Measurements from ENCODE around the gene KIAA2012.
A peak's percentile ranks its signal among the peaks of the same experiment; 100 is the strongest.

Gene KIAA2012

GRCh38 chr2:202186641-202187202 is 113.7 kb downstream of the KIAA2012 start:
- no peaks in the 10 kb centered on the region for H3K36me3 ChIP-seq (ENCODE audit: insufficient read depth, low read length)
- no peaks in the 10 kb centered on the region for H3K4me1 ChIP-seq (ENCODE audit: insufficient read depth, low read length)
- no peaks in the 10 kb centered on the region for H3K27me3 ChIP-seq (ENCODE audit: insufficient read depth, low read length)
- no peak overlapping the region for H2AFZ ChIP-seq (ENCODE audit: low read depth, low read length)
- H3K9me3 ChIP-seq (ENCODE audit: low read length) = no peaks in the 10 kb centered on the region
- no peak overlapping the region for H3K4me3 ChIP-seq (ENCODE audit: low read length)

- no peaks in the 10 kb centered on the region for H3K27me3 ChIP-seq (ENCODE audit: insufficient read depth, low read length)
- H3K9me3 ChIP-seq (ENCODE audit: low read length) = no peaks in the 10 kb centered on the region
- H3K4me3 ChIP-seq (ENCODE audit: low read length) = no peak overlapping the region
- no peak overlapping the region for H2AFZ ChIP-seq (ENCODE audit: low read depth, low read length)
- no peaks in the 10 kb centered on the region for H3K4me1 ChIP-seq (ENCODE audit: insufficient read depth, low read length)
- no peaks in the 10 kb centered on the region for H3K36me3 ChIP-seq (ENCODE audit: insufficient read depth, low read length)
Observed at GRCh38 chr2:202187570-202187969, 114.5 kb downstream of the KIAA2012 start.

GRCh38 chr2:202193305-202193704 is 120.2 kb downstream of the KIAA2012 start:
- Histone ChIP-seq H3K4me3 (ENCODE audit: low read length) (no peak overlapping the region), H3K36me3 (ENCODE audit: insufficient read depth, low read length) (no peaks in the 10 kb centered on the region), H3K4me1 (ENCODE audit: insufficient read depth, low read length) (no peaks in the 10 kb centered on the region), H3K27me3 (ENCODE audit: insufficient read depth, low read length) (no peaks in the 10 kb centered on the region), H3K9me3 (ENCODE audit: low read length) (no peaks in the 10 kb centered on the region), H2AFZ (ENCODE audit: low read depth, low read length) (no peak overlapping the region)

GRCh38 chr2:202193881-202194353 is 120.9 kb downstream of the KIAA2012 start:
- H3K27me3 ChIP-seq (ENCODE audit: insufficient read depth, low read length) = no peaks in the 10 kb centered on the region
- no peak overlapping the region for H3K4me3 ChIP-seq (ENCODE audit: low read length)
- H3K4me1 ChIP-seq (ENCODE audit: insufficient read depth, low read length) = no peaks in the 10 kb centered on the region
- no peaks in the 10 kb centered on the region for H3K9me3 ChIP-seq (ENCODE audit: low read length)
- H2AFZ ChIP-seq (ENCODE audit: low read depth, low read length) = no peak overlapping the region
- no peaks in the 10 kb centered on the region for H3K36me3 ChIP-seq (ENCODE audit: insufficient read depth, low read length)

- H3K9me3 ChIP-seq (ENCODE audit: low read length) = no peaks in the 10 kb centered on the region
- H3K27me3 ChIP-seq (ENCODE audit: insufficient read depth, low read length) = no peaks in the 10 kb centered on the region
Observed at GRCh38 chr2:202194418-202194817, 121.4 kb downstream of the KIAA2012 start.

GRCh38 chr2:202196727-202197126 is 123.7 kb downstream of the KIAA2012 start:
- H3K9me3 ChIP-seq (ENCODE audit: low read length) = no peaks in the 10 kb centered on the region
- no peaks in the 10 kb centered on the region for H3K27me3 ChIP-seq (ENCODE audit: insufficient read depth, low read length)
- no peak overlapping the region for H2AFZ ChIP-seq (ENCODE audit: low read depth, low read length)
- no peak overlapping the region for H3K4me3 ChIP-seq (ENCODE audit: low read length)
- no peaks in the 10 kb centered on the region for H3K4me1 ChIP-seq (ENCODE audit: insufficient read depth, low read length)
- H3K36me3 ChIP-seq (ENCODE audit: insufficient read depth, low read length) = peaks cover 2% of the 10 kb centered on the region

More at GRCh38 chr2:202194418-202194817, 121.4 kb downstream of the KIAA2012 start:
- H3K4me3 ChIP-seq (ENCODE audit: low read length) = no peak overlapping the region
- no peaks in the 10 kb centered on the region for H3K36me3 ChIP-seq (ENCODE audit: insufficient read depth, low read length)
- H2AFZ ChIP-seq (ENCODE audit: low read depth, low read length) = no peak overlapping the region
- H3K4me1 ChIP-seq (ENCODE audit: insufficient read depth, low read length) = no peaks in the 10 kb centered on the region

- Histone ChIP-seq H3K36me3 (ENCODE audit: insufficient read depth, low read length) (peaks cover 20% of the 10 kb centered on the region), H3K27me3 (ENCODE audit: insufficient read depth, low read length) (no peaks in the 10 kb centered on the region), H3K9me3 (ENCODE audit: low read length) (no peaks in the 10 kb centered on the region), H3K4me3 (ENCODE audit: low read length) (no peak overlapping the region), H2AFZ (ENCODE audit: low read depth, low read length) (no peak overlapping the region), H3K4me1 (ENCODE audit: insufficient read depth, low read length) (no peaks in the 10 kb centered on the region)
Observed at GRCh38 chr2:202201220-202202160, 128.4 kb downstream of the KIAA2012 start.

GRCh38 chr2:202203348-202203747 is 130.3 kb downstream of the KIAA2012 start:
- Histone ChIP-seq H3K27me3 (ENCODE audit: insufficient read depth, low read length) (no peaks in the 10 kb centered on the region), H3K4me1 (ENCODE audit: insufficient read depth, low read length) (no peaks in the 10 kb centered on the region), H3K36me3 (ENCODE audit: insufficient read depth, low read length) (peaks cover 31% of the 10 kb centered on the region), H2AFZ (ENCODE audit: low read depth, low read length) (no peak overlapping the region), H3K9me3 (ENCODE audit: low read length) (no peaks in the 10 kb centered on the region), H3K4me3 (ENCODE audit: low read length) (no peak overlapping the region)

- Histone ChIP-seq H3K9me3 (ENCODE audit: low read length) (no peaks in the 10 kb centered on the region), H3K27me3 (ENCODE audit: insufficient read depth, low read length) (no peaks in the 10 kb centered on the region), H3K4me1 (ENCODE audit: insufficient read depth, low read length) (no peaks in the 10 kb centered on the region), H3K36me3 (ENCODE audit: insufficient read depth, low read length) (peaks cover 36% of the 10 kb centered on the region), H3K4me3 (ENCODE audit: low read length) (no peak overlapping the region), H2AFZ (ENCODE audit: low read depth, low read length) (no peak overlapping the region)
Observed at GRCh38 chr2:202204855-202205254, 131.8 kb downstream of the KIAA2012 start.

- peaks cover 53% of the 10 kb centered on the region for H3K36me3 ChIP-seq (ENCODE audit: insufficient read depth, low read length)
- no peak overlapping the region for H2AFZ ChIP-seq (ENCODE audit: low read depth, low read length)
- H3K4me3 ChIP-seq (ENCODE audit: low read length) = no peak overlapping the region
Observed at GRCh38 chr2:202208526-202208925, 135.5 kb downstream of the KIAA2012 start.

GRCh38 chr2:202215179-202215578 is 142.1 kb downstream of the KIAA2012 start:
- Histone ChIP-seq H3K36me3 (ENCODE audit: insufficient read depth, low read length) (peaks cover 51% of the 10 kb centered on the region), H3K4me1 (ENCODE audit: insufficient read depth, low read length) (no peaks in the 10 kb centered on the region), H3K4me3 (ENCODE audit: low read length) (no peak overlapping the region), H3K9me3 (ENCODE audit: low read length) (no peaks in the 10 kb centered on the region), H3K27me3 (ENCODE audit: insufficient read depth, low read length) (no peaks in the 10 kb centered on the region), H2AFZ (ENCODE audit: low read depth, low read length) (no peak overlapping the region)

More at GRCh38 chr2:202208526-202208925, 135.5 kb downstream of the KIAA2012 start:
- no peaks in the 10 kb centered on the region for H3K9me3 ChIP-seq (ENCODE audit: low read length)
- H3K4me1 ChIP-seq (ENCODE audit: insufficient read depth, low read length) = no peaks in the 10 kb centered on the region
- no peaks in the 10 kb centered on the region for H3K27me3 ChIP-seq (ENCODE audit: insufficient read depth, low read length)

- Histone ChIP-seq H3K27me3 (ENCODE audit: insufficient read depth, low read length) (no peaks in the 10 kb centered on the region), H3K4me3 (ENCODE audit: low read length) (no peak overlapping the region), H2AFZ (ENCODE audit: low read depth, low read length) (no peak overlapping the region), H3K4me1 (ENCODE audit: insufficient read depth, low read length) (peaks cover 12% of the 10 kb centered on the region), H3K9me3 (ENCODE audit: low read length) (no peaks in the 10 kb centered on the region), H3K36me3 (ENCODE audit: insufficient read depth, low read length) (peaks cover 34% of the 10 kb centered on the region)
Observed at GRCh38 chr2:202221873-202222272, 148.8 kb downstream of the KIAA2012 start.

- Histone ChIP-seq H3K4me1 (ENCODE audit: insufficient read depth, low read length) (peaks cover 13% of the 10 kb centered on the region), H3K9me3 (ENCODE audit: low read length) (no peaks in the 10 kb centered on the region), H3K27me3 (ENCODE audit: insufficient read depth, low read length) (no peaks in the 10 kb centered on the region), H3K36me3 (ENCODE audit: insufficient read depth, low read length) (no peaks in the 10 kb centered on the region), H3K4me3 (ENCODE audit: low read length) (peak overlapping the region; percentile 97), H2AFZ (ENCODE audit: low read depth, low read length) (peak overlapping the region; percentile 3)
Observed at GRCh38 chr2:202237787-202238233, 164.8 kb downstream of the KIAA2012 start.

Data from neuron (in vitro differentiated cells).